KMS-11 (cell line): Measurements from ENCODE around the gene KCP.

Experiments
- H2AFZ ChIP-seq: fragments of 200-600 bp; sonication (generic); 2 replicates; pipeline ENCODE4 v1.6.1; 2016; ENCODE audit warnings: antibody characterized with exemption, mixed run types, low read depth
- H3K27ac ChIP-seq: fragments of 200-600 bp; sonication (generic); 2 replicates; pipeline ENCODE4 v1.6.1; 2016; ENCODE audit warnings: mild to moderate bottlenecking, mixed run types
- H3K27me3 ChIP-seq: fragments of 200-600 bp; sonication (generic); 2 replicates; pipeline ENCODE4 v1.6.1; 2017; ENCODE audit warnings: mild to moderate bottlenecking, low read depth, mixed run types, moderate library complexity; ENCODE audit not compliant: insufficient read depth
- H3K36me3 ChIP-seq: fragments of 200-600 bp; sonication (generic); 2 replicates; pipeline ENCODE4 v1.6.1; 2017; ENCODE audit warnings: mild to moderate bottlenecking, mixed run types; ENCODE audit not compliant: insufficient read depth
- H3K4me1 ChIP-seq: fragments of 200-600 bp; sonication (generic); 2 replicates; pipeline ENCODE4 v1.6.1; 2016; ENCODE audit warnings: mild to moderate bottlenecking, low read depth, mixed run types; ENCODE audit not compliant: poor library complexity, severe bottlenecking
- H3K4me2 ChIP-seq: fragments of 200-600 bp; sonication (generic); 2 replicates; pipeline ENCODE4 v1.7.0; 2016; ENCODE audit warnings: mild to moderate bottlenecking, mixed run types
- H3K4me3 ChIP-seq: fragments of 200-600 bp; sonication (generic); IDR thresholded peaks from 2 replicates; pipeline ENCODE4 v1.6.1; 2017; ENCODE audit warnings: low read depth, low read length, mixed read lengths; ENCODE audit not compliant: insufficient read depth
- H3K79me2 ChIP-seq: fragments of 200-600 bp; sonication (generic); 2 replicates; pipeline ENCODE4 v1.6.1; 2016; ENCODE audit warnings: low read depth, mixed run types; ENCODE audit not compliant: insufficient read depth
- H3K9ac ChIP-seq: fragments of 200-600 bp; sonication (generic); 2 replicates; pipeline ENCODE4 v1.6.1; 2016; ENCODE audit warnings: mild to moderate bottlenecking, mixed run types
- H4K20me1 ChIP-seq: fragments of 200-600 bp; sonication (generic); 2 replicates; pipeline ENCODE4 v1.6.1; 2016; ENCODE audit warnings: mild to moderate bottlenecking, mixed run types; ENCODE audit not compliant: insufficient read depth
- TF ChIP-seq, protein P1 (sequence below): fragments of 200-600 bp; sonication (generic); conservative IDR thresholded peaks from 2 replicates; pipeline ENCODE4 v1.6.1; 2017; ENCODE audit warnings: low read depth, mild to moderate bottlenecking, antibody characterized with exemption, low read length, moderate library complexity, mixed read lengths

The KCP gene

GRCh38 chr7:128880791-128881457 is 29.6 kb downstream of the KCP start:
- H3K4me1 ChIP-seq: peaks cover 3% of the 10 kb centered on the region
- H3K36me3 ChIP-seq: no peaks in the 10 kb centered on the region
- H4K20me1 ChIP-seq: no peaks in the 10 kb centered on the region
- H3K27ac ChIP-seq: no peak overlapping the region
- no peak overlapping the region for H3K4me3 ChIP-seq
- H3K79me2 ChIP-seq: no peaks in the 10 kb centered on the region
- H3K4me2 ChIP-seq: no peak overlapping the region
- H2AFZ ChIP-seq: no peak overlapping the region
- no peak overlapping the region for H3K9ac ChIP-seq
- TF ChIP-seq, protein P1, sequence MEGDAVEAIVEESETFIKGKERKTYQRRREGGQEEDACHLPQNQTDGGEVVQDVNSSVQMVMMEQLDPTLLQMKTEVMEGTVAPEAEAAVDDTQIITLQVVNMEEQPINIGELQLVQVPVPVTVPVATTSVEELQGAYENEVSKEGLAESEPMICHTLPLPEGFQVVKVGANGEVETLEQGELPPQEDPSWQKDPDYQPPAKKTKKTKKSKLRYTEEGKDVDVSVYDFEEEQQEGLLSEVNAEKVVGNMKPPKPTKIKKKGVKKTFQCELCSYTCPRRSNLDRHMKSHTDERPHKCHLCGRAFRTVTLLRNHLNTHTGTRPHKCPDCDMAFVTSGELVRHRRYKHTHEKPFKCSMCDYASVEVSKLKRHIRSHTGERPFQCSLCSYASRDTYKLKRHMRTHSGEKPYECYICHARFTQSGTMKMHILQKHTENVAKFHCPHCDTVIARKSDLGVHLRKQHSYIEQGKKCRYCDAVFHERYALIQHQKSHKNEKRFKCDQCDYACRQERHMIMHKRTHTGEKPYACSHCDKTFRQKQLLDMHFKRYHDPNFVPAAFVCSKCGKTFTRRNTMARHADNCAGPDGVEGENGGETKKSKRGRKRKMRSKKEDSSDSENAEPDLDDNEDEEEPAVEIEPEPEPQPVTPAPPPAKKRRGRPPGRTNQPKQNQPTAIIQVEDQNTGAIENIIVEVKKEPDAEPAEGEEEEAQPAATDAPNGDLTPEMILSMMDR: no peak
- H3K27me3 ChIP-seq: no peaks in the 10 kb centered on the region

DNA sequence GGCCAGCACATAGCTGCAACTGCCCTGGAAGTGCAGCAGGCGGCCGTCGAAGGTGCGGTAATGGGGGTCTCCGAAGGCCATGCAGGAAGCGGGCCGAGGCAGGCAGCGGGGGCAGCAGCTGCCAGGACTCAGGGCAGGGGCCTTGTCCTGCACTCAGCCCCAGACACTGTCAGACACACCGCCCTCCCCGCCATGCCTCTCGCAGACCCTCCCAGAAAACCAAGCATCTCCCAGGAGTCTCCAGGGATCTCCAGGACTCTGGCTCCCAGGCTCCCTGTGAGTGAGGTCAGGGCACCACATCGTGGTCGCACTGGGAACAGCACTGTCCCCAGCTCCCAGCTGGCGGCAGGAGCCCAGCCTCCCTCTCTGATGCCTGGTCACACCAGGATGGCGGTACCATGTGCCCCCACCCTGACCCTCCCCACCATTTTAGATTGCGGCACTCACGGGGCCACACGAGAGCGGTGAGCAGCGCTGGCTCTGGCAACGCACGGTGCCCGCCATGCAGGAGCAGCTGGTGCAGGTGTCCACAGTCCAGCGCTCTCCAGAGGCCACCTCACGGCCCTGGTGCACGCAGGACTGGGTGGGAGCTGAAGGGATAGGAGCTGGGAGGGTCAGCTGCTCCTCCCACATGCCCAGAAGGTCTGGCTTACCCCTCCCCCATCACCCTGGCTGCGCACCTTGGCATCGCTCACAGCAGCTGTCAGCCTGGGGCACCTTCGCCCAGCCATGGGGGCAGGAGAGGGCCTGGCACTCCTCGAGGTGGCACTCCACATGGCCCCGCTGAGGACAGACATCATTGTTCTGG is 30.4 kb downstream of the KCP start:
- TF ChIP-seq, protein P1: no peak
- no peaks in the 10 kb centered on the region for H3K27me3 ChIP-seq
- H2AFZ ChIP-seq: no peak overlapping the region
- no peak overlapping the region for H3K27ac ChIP-seq
- H3K4me2 ChIP-seq: no peak overlapping the region
- H3K4me1 ChIP-seq: peaks cover 3% of the 10 kb centered on the region
- no peaks in the 10 kb centered on the region for H3K79me2 ChIP-seq
- no peak overlapping the region for H3K9ac ChIP-seq
- no peak overlapping the region for H3K4me3 ChIP-seq
- no peaks in the 10 kb centered on the region for H3K36me3 ChIP-seq
- H4K20me1 ChIP-seq: no peaks in the 10 kb centered on the region

DNA sequence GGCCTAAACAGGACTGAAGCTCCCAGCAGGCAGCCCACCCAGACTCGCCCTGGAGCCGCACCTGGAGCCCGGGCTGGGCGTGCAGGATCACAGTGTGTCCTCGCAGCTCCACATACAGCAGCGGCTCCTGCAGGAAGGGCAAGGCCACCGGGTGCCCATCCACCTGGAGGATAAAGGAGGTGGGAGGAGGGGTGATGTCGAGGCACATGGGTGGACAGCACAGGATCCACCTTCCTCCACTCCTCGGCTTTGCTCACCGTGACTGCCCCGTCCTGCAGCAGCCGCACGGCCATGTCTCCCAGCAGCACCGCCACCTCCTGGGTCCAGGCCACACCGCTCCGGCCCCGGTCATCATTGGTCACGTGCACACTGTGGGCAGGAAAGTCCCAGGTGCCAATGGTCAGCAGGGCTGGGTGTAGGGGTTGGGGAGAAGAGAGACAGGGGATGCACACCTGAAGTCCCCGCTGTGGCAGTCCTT is 31.0 kb downstream of the KCP start:
- Histone ChIP-seq H3K4me2 (no peak overlapping the region), H4K20me1 (no peaks in the 10 kb centered on the region), H3K27me3 (no peaks in the 10 kb centered on the region), H3K27ac (no peak overlapping the region), H3K9ac (no peak overlapping the region), H3K4me1 (peaks cover 3% of the 10 kb centered on the region), H3K36me3 (no peaks in the 10 kb centered on the region), H3K79me2 (no peaks in the 10 kb centered on the region), H3K4me3 (no peak overlapping the region), H2AFZ (no peak overlapping the region)
- TF ChIP-seq, protein P1: no peak

DNA sequence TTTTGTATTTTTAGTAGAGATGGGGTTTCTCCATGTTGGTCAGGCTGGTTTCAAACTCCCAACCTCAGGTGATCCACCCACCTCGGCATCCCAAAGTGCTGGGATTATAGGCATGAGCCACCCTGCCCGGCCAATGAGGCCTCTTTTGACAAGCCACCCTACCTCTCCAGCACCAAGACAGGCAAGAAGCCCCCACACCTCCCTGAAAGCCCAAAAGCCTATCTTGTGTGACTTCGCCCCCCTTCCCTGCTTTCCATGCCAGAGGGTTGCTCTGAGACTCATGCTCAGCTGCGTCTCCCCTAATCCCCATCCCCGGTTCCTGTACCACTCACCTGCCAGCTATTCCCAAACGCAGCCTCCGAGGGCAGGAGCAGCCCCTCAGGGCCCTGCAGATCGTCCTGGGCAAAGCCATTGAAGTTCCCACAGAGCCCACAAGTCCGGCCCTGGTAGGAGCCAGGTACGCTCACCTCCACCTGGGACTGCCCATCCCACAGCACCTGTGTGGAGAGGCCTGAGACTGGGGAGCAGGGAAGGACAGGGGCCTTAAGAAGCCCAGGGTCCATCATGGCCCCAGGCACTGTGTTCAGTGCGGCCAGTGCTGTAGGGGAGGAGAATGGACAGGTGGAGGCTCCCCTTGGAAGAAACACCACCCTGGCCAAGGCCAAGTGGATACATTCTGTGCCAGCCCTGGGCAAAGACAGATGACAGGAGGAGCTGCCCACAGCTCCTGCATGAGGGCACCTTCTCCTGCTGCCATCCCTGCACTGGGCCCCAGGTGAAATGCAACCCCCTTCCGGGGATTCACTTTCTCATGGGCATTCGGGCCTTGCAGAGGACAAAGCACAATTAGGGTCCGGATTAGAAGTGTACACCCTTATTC is 32.0 kb downstream of the KCP start:
- H3K4me2 ChIP-seq: no peak overlapping the region
- H4K20me1 ChIP-seq: no peaks in the 10 kb centered on the region
- H3K27ac ChIP-seq: no peak overlapping the region
- TF ChIP-seq, protein P1: no peak
- H3K36me3 ChIP-seq: no peaks in the 10 kb centered on the region
- H3K9ac ChIP-seq: no peak overlapping the region
- H3K27me3 ChIP-seq: no peaks in the 10 kb centered on the region
- no peak overlapping the region for H3K4me3 ChIP-seq
- H3K4me1 ChIP-seq: no peaks in the 10 kb centered on the region
- H2AFZ ChIP-seq: no peak overlapping the region
- no peaks in the 10 kb centered on the region for H3K79me2 ChIP-seq
